Stomach (tissue), 9 donors: ENCODE data around the gene ACSM3. TPM values are rescaled to one million over a fixed set of nuclear protein-coding genes. Genes with fewer than 3 reads are reported as not detected.

Source experiments
- DNase-seq, 2 donors: peaks; one replicate each; pipeline versions ENCODE4 v3.0.0 to v3.0.0-alpha.2; 2013 to 2019
- H3K27ac ChIP-seq, 5 donors: fragments of 200-600 bp in 4 of 5; sonication (generic) in 4 of 5; one replicate each; pipeline ENCODE4 v1.5.1; 2013 to 2019; ENCODE audit warnings: mild to moderate bottlenecking in 1 of 5, moderate library complexity in 1 of 5
- H3K27me3 ChIP-seq, 3 donors: fragments of 200-600 bp; sonication (generic); one replicate each; pipeline ENCODE4 v1.5.1; 2017 to 2019; ENCODE audit warnings: mixed run types in 1 of 3
- H3K36me3 ChIP-seq, 4 donors: fragments of 200-600 bp; sonication (generic); 1 replicate in 3 of 4; 2 replicates in 1 of 4; pipeline ENCODE4 v1.5.1; 2016 to 2019
- H3K4me1 ChIP-seq, 4 donors: fragments of 200-600 bp; sonication (generic); one replicate each; pipeline ENCODE4 v1.5.1; 2016 to 2019
- H3K4me3 ChIP-seq, 4 donors: fragments of 200-600 bp; sonication (generic) in 3 of 4; one replicate each; pipeline ENCODE4 v1.5.1; 2016 to 2019; ENCODE audit warnings: mild to moderate bottlenecking in 1 of 4
- H3K9me3 ChIP-seq, 4 donors: fragments of 200-600 bp; sonication (generic); one replicate each; pipeline ENCODE4 v1.5.1; 2016 to 2019
- CTCF ChIP-seq, 7 experiments: fragments of 450-650 bp in 4 of 7; fragments of 200-600 bp in 3 of 7; sonication (generic) in 3 of 7; IDR thresholded peaks; one replicate each; pipeline ENCODE4 v1.5.1; 2016 to 2019; ENCODE audit warnings: antibody characterized with exemption in 7 of 7, control low read depth in 2 of 7, mild to moderate bottlenecking in 1 of 7
- EP300 ChIP-seq: sonication (generic); formaldehyde crosslinking; IDR thresholded peaks from one replicate; pipeline ENCODE4 v1.6.1; 2017; ENCODE audit warnings: antibody characterized with exemption
- POLR2A ChIP-seq, 4 donors: fragments of 450-650 bp; IDR thresholded peaks; one replicate each; pipeline ENCODE4 v1.6.1; 2016; ENCODE audit warnings: antibody characterized with exemption in 4 of 4, control low read depth in 2 of 4, mild to moderate bottlenecking in 1 of 4, moderate library complexity in 1 of 4
- POLR2AphosphoS5 ChIP-seq, 3 donors: sonication (generic); formaldehyde crosslinking; IDR thresholded peaks; one replicate each; pipeline ENCODE4 v1.6.1; 2016; ENCODE audit warnings: antibody characterized with exemption in 3 of 3
- WGBS, 5 donors: extraction: QIAGEN DNeasy Blood & Tissue Kit in 3 of 5; methylation state at CpG; one replicate each; pipeline versions ENCODE4 v1.1.5 to v1.1.7; 2013 to 2018; 5-methylcytosine and 5-hydroxymethylcytosine counted together
- intact Hi-C: fragments of 100-400 bp; cut with DNase I; formaldehyde crosslinking; loops from one replicate; pipeline ENCODE4 v1.15.1; 2023; ENCODE audit warnings: low total_unique reads
- polyA plus RNA-seq, 3 donors: library from polyadenylated mRNA; stranded (reverse); fragments of 200-250 nt; gene quantifications; one replicate each; pipeline ENCODE4 v1.2.3, GENCODE V29; 2013
- total RNA-seq, 5 donors: library from RNA; depleted of rRNA; stranded (reverse); fragments of >200 nt; gene quantifications; one replicate each; pipeline versions ENCODE4 v1.1.0 to v1.2.3, GENCODE V29; 2014 to 2016
- donor health status: healthy with polysubstance abuse.
- donor health status: Bipolar disorder and iron deficiency.
- donor health status: healthy.

ACSM3 gene
- total and polyA plus RNA-seq, 8 donors, result 5.8 to 114 (median 47.6) TPM

GRCh38 chr16:20744922-20745440 lies 18.8 kb upstream of the ACSM3 start:
- no peak overlapping the region for H3K4me3 ChIP-seq
- peaks cover 0 to 17% (median 9%) of the 10 kb centered on the region in 4 donors for H3K9me3 ChIP-seq
- TF ChIP-seq POLR2AphosphoS5 (IDR thresholded peaks at IDR 0.05) (no peak), POLR2A (IDR thresholded peaks at IDR 0.05) (no peak), CTCF (IDR thresholded peaks at IDR 0.05) (no peak), EP300 (no peak)
- DNase-seq, result no peak
- no peaks in the 10 kb centered on the region for H3K27me3 ChIP-seq
- no peaks in the 10 kb centered on the region for H3K36me3 ChIP-seq
- no peak overlapping the region for H3K27ac ChIP-seq
- intact Hi-C loops, result no loop called here
- H3K4me1 ChIP-seq, result peaks cover 7 to 14% (median 10%) of the 10 kb centered on the region in 4 donors
- 61 to 70% (median 68%) methylated on average over 7 of the region's 7 CpGs for WGBS, 5 donors

GRCh38 chr16:20746461-20746860 lies 17.4 kb upstream of the ACSM3 start:
- WGBS, 5 donors, result 94 to 100% (median 97%) methylated on average over 3 of the region's 3 CpGs
- no peaks in the 10 kb centered on the region for H3K36me3 ChIP-seq
- DNase-seq, result no peak
- peaks cover 0 to 17% (median 9%) of the 10 kb centered on the region in 4 donors for H3K9me3 ChIP-seq
- no peak overlapping the region for H3K4me3 ChIP-seq
- H3K27ac ChIP-seq, result no peak overlapping the region
- H3K27me3 ChIP-seq, result no peaks in the 10 kb centered on the region
- TF ChIP-seq CTCF (IDR thresholded peaks at IDR 0.05) (no peak), POLR2A (IDR thresholded peaks at IDR 0.05) (no peak), EP300 (no peak), POLR2AphosphoS5 (IDR thresholded peaks at IDR 0.05) (no peak)
- peaks cover 0 to 6% (median 2%) of the 10 kb centered on the region in 4 donors for H3K4me1 ChIP-seq
- intact Hi-C loops, result no loop called here

GRCh38 chr16:20747030-20747816 lies 16.6 kb upstream of the ACSM3 start:
- H3K9me3 ChIP-seq, result peaks cover 0 to 17% (median 9%) of the 10 kb centered on the region in 4 donors
- no peaks in the 10 kb centered on the region for H3K36me3 ChIP-seq
- 68 to 77% (median 76%) methylated on average over 4 of the region's 4 CpGs for WGBS, 5 donors
- TF ChIP-seq EP300 (no peak), CTCF (IDR thresholded peaks at IDR 0.05) (no peak), POLR2A (IDR thresholded peaks at IDR 0.05) (no peak)
- H3K27me3 ChIP-seq, result no peaks in the 10 kb centered on the region
- H3K4me3 ChIP-seq, result no peak overlapping the region
- DNase-seq, result no peak
- peaks cover 0 to 1% (median 0%) of the 10 kb centered on the region in 4 donors for H3K4me1 ChIP-seq
- no peak overlapping the region for H3K27ac ChIP-seq
- intact Hi-C loops, result no loop called here

- Histone ChIP-seq H3K27ac (no peak overlapping the region), H3K27me3 (no peaks in the 10 kb centered on the region), H3K4me3 (no peak overlapping the region), H3K9me3 (peaks cover 0 to 17% (median 9%) of the 10 kb centered on the region in 4 donors), H3K36me3 (no peaks in the 10 kb centered on the region), H3K4me1 (no peaks in the 10 kb centered on the region)
- intact Hi-C loops, result no loop called here
- no peak for TF ChIP-seq EP300
- TF ChIP-seq POLR2AphosphoS5 (IDR thresholded peaks at IDR 0.05), result no peak
- no peak for TF ChIP-seq CTCF (IDR thresholded peaks at IDR 0.05)
- TF ChIP-seq POLR2A (IDR thresholded peaks at IDR 0.05), result no peak
- no peak for DNase-seq
- 92 to 100% (median 94%) methylated on average over 1 of the region's 1 CpG for WGBS, 5 donors
Measured at GRCh38 chr16:20749474-20749873, 14.3 kb upstream of the ACSM3 start.
